Loucy (cell line): ENCODE measurements around the gene AGO3.

Source experiments
- EZH2phosphoT487 ChIP-seq: fragments of 200-600 bp; IDR thresholded peaks from 2 replicates; pipeline ENCODE4 v1.6.1; 2018; ENCODE audit warnings: antibody characterized with exemption, mild to moderate bottlenecking, moderate library complexity, borderline replicate concordance
- TF ChIP-seq, protein P1 (sequence below): fragments of 200-600 bp; sonication (generic); conservative IDR thresholded peaks from 2 replicates; pipeline ENCODE4 v1.5.1; 2014; ENCODE audit warnings: mild to moderate bottlenecking, antibody characterized with exemption, low read length

- TF ChIP-seq, protein P1, sequence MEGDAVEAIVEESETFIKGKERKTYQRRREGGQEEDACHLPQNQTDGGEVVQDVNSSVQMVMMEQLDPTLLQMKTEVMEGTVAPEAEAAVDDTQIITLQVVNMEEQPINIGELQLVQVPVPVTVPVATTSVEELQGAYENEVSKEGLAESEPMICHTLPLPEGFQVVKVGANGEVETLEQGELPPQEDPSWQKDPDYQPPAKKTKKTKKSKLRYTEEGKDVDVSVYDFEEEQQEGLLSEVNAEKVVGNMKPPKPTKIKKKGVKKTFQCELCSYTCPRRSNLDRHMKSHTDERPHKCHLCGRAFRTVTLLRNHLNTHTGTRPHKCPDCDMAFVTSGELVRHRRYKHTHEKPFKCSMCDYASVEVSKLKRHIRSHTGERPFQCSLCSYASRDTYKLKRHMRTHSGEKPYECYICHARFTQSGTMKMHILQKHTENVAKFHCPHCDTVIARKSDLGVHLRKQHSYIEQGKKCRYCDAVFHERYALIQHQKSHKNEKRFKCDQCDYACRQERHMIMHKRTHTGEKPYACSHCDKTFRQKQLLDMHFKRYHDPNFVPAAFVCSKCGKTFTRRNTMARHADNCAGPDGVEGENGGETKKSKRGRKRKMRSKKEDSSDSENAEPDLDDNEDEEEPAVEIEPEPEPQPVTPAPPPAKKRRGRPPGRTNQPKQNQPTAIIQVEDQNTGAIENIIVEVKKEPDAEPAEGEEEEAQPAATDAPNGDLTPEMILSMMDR: no peak
- no peak for TF ChIP-seq EZH2phosphoT487
These were observed 156.6 kb downstream of the AGO3 start for GRCh38 chr1:36087233-36088123.
